GM12878 (cell line): Measurements from ENCODE around the gene HTT-AS. TPM values are rescaled to one million over a fixed set of nuclear protein-coding genes. Genes with fewer than 3 reads are reported as not detected.
A peak's percentile ranks its signal among the peaks of the same experiment; 100 is the strongest.

Source experiments
- ATF7 ChIP-seq: fragments of 450-650 bp; IDR thresholded peaks from 2 replicates; pipeline ENCODE4 v1.6.1; 2016; ENCODE audit warnings: low read depth, mild to moderate bottlenecking
- CREM ChIP-seq: IDR thresholded peaks from 2 replicates; pipeline ENCODE4 v1.6.1; 2014; ENCODE audit warnings: antibody characterized with exemption, low read depth
- EED ChIP-seq: sonication (generic); IDR thresholded peaks from 2 replicates; pipeline ENCODE4 v1.6.1; 2016; ENCODE audit warnings: antibody characterized with exemption, low read depth
- EZH2 ChIP-seq: IDR thresholded peaks from 2 replicates; pipeline ENCODE4 v1.6.1; 2012; ENCODE audit warnings: low read depth, mild to moderate bottlenecking, control low read depth, inconsistent platforms, low read length, borderline replicate concordance; ENCODE audit not compliant: control insufficient read depth
- GABPA ChIP-seq: IDR thresholded peaks from 2 replicates; pipeline ENCODE4 v1.6.1; 2014; ENCODE audit warnings: antibody characterized with exemption, low read depth, mild to moderate bottlenecking, inconsistent platforms
- HDGF ChIP-seq: fragments of 450-650 bp; IDR thresholded peaks from 2 replicates; pipeline ENCODE4 v1.6.1; 2016; ENCODE audit warnings: antibody characterized with exemption
- KAT2A ChIP-seq: conservative IDR thresholded peaks from 2 replicates; pipeline ENCODE4 v1.6.1; 2011; ENCODE audit warnings: low read depth, low read length; ENCODE audit not compliant: control insufficient read depth
- MEF2B ChIP-seq: fragments of 450-650 bp; IDR thresholded peaks from 2 replicates; pipeline ENCODE4 v1.6.1; 2018; ENCODE audit warnings: mild to moderate bottlenecking, moderate library complexity; ENCODE audit not compliant: partially characterized antibody, poor library complexity, severe bottlenecking
- MXI1 ChIP-seq: fragments of 150-350 bp; IDR thresholded peaks from 2 replicates; pipeline ENCODE4 v1.6.1; 2011; ENCODE audit warnings: low read depth, mild to moderate bottlenecking, inconsistent platforms, low read length, improper control_type of control experiment
- NBN ChIP-seq: fragments of 450-650 bp; IDR thresholded peaks from 2 replicates; pipeline ENCODE4 v1.6.1; 2016
- NFIC ChIP-seq: IDR thresholded peaks from 2 replicates; pipeline ENCODE4 v1.6.1; 2012; ENCODE audit warnings: low read depth, mild to moderate bottlenecking, inconsistent platforms, low read length, moderate library complexity
- NFYB ChIP-seq: IDR thresholded peaks from 2 replicates; pipeline ENCODE4 v1.6.1; 2011; ENCODE audit warnings: low read depth, mild to moderate bottlenecking, low read length, improper control_type of control experiment, moderate library complexity; ENCODE audit not compliant: insufficient read depth
- NRF1 ChIP-seq: conservative IDR thresholded peaks from 2 replicates; pipeline ENCODE4 v1.6.1; 2011; ENCODE audit warnings: mild to moderate bottlenecking, low read depth, low read length, improper control_type of control experiment
- PML ChIP-seq: IDR thresholded peaks from 2 replicates; pipeline ENCODE4 v1.6.1; 2012; ENCODE audit warnings: low read length, inconsistent platforms
- POLR2A ChIP-seq: IDR thresholded peaks from 2 replicates; pipeline ENCODE4 v1.6.1; 2011; ENCODE audit warnings: low read depth, mild to moderate bottlenecking, low read length
- POLR2AphosphoS5 ChIP-seq: IDR thresholded peaks from 2 replicates; pipeline ENCODE4 v1.6.1; 2011; ENCODE audit warnings: mild to moderate bottlenecking, low read length, inconsistent platforms
- SP1 ChIP-seq: IDR thresholded peaks from one replicate; pipeline ENCODE4 v1.6.1; 2011; ENCODE audit warnings: low read depth, low read length
- SRF ChIP-seq, 2 experiments: IDR thresholded peaks; 2 replicates each; pipeline ENCODE4 v1.6.1; 2011; ENCODE audit warnings: low read depth in 2 of 2, low read length in 2 of 2, mild to moderate bottlenecking in 1 of 2, moderate library complexity in 1 of 2
- TAF1 ChIP-seq: IDR thresholded peaks from 2 replicates; pipeline ENCODE4 v1.6.1; 2011; ENCODE audit warnings: mild to moderate bottlenecking, low read depth, low read length, borderline replicate concordance
- ZBTB40 ChIP-seq: fragments of 450-650 bp; IDR thresholded peaks from 2 replicates; pipeline ENCODE4 v1.6.1; 2016; ENCODE audit warnings: mild to moderate bottlenecking, moderate library complexity, borderline replicate concordance
- ZNF207 ChIP-seq: fragments of 450-650 bp; IDR thresholded peaks from 2 replicates; pipeline ENCODE4 v1.6.1; 2014; ENCODE audit warnings: antibody characterized with exemption, mild to moderate bottlenecking, borderline replicate concordance
- ZNF622 ChIP-seq: fragments of 450-650 bp; IDR thresholded peaks from 2 replicates; pipeline ENCODE4 v1.6.1; 2017; ENCODE audit warnings: mild to moderate bottlenecking, inconsistent platforms
- ZZZ3 ChIP-seq: IDR thresholded peaks from 2 replicates; pipeline ENCODE4 v1.6.1; 2011; ENCODE audit warnings: low read depth; ENCODE audit not compliant: control insufficient read depth, insufficient read length
- polyA plus RNA-seq, 11 experiments: library from polyadenylated mRNA; depleted of rRNA in 4 of 11; unstranded in 6 of 11; stranded (reverse) in 5 of 11; fragments of >200 nt; fragmentation: Nextera tagmentation in 4 of 11; fragmentation: Illumina TruSeq in 1 of 11; extraction: Ambion mirVana in 4 of 11; extraction: Trizol in 1 of 11; gene quantifications; 1 replicate in 1 of 11; 2 replicates in 10 of 11; pipeline versions ENCODE4 v1.2.1 to v1.2.3, GENCODE V29; 2011 to 2016; ENCODE audit warnings: inconsistent platforms in 2 of 11, missing spikeins in 2 of 11, low read depth in 1 of 11
- total RNA-seq, 4 experiments: library from RNA; depleted of rRNA in 3 of 4; stranded (reverse); fragments of >200 nt in 3 of 4; fragmentation: Illumina TruSeq in 1 of 4; extraction: Trizol in 1 of 4; gene quantifications; 2 replicates each; pipeline versions ENCODE4 v1.2.1 to v1.2.3, GENCODE V29; 2013 to 2021
- TF ChIP-seq, protein P1 (sequence below), 3 experiments: IDR thresholded peaks in 2 of 3; conservative IDR thresholded peaks in 1 of 3; 2 replicates each; pipeline ENCODE4 v1.5.1; 2011; ENCODE audit warnings: low read depth in 3 of 3, low read length in 3 of 3, mild to moderate bottlenecking in 3 of 3, control low read depth in 2 of 3, moderate library complexity in 2 of 3, inconsistent platforms in 1 of 3, mixed read lengths in 1 of 3; ENCODE audit not compliant: control insufficient read depth in 2 of 3, insufficient read depth in 1 of 3; ENCODE audit errors: extremely low read depth in 1 of 3
- TF ChIP-seq, protein P2 (sequence below): IDR thresholded peaks from 2 replicates; pipeline ENCODE4 v1.6.1; 2011; ENCODE audit warnings: low read depth, mild to moderate bottlenecking, low read length, moderate library complexity, borderline replicate concordance; ENCODE audit errors: extremely low read depth

HTT-AS gene
- total and polyA plus RNA-seq, 10 of the 15 experiments (the other 5 are each of a cell fraction or from before 2014, with no cell fraction given): not detected

DNA sequence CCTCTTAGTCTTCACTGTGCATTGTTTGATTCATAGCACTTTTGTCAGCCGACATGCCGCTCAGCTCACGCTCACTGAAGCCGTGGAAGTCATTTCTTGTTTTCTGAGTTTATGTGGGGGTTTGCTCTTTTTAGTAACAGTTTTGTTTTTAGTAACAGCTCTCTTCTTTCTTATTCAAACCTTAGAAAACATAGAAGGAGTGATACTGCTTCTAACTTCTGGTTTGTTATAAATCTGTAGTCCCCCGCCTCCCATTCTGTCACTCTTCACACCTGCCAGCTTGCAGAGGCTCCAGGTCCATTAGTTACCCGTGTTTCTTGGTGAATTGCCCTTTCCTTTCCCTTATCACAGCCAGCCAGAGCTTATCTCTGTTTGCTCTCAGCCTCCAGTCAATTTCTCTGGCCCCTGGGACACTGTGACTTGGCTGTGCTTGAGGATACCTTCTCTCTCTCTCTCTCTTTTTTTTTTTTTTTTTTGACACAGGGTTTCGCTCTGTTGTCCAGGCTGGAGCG, 60.4 kb downstream of the HTT-AS start (continued):
- TF ChIP-seq CREM (peak; percentile 37; the same call in 1 of the 2 replicates), EZH2 (no peak), PML (no peak), NFIC (peak; percentile 75), HDGF (no peak), TAF1 (no peak), ZNF207 (no peak), SP1 (no peak), NRF1 (no peak), KAT2A (no peak), NBN (no peak), MEF2B (peak; percentile 44), POLR2AphosphoS5 (no peak), POLR2A (no peak), ATF7 (no peak), GABPA (no peak), NFYB (no peak), ZZZ3 (no peak), MXI1 (peak; percentile 22; the same call in 1 of the 2 replicates), ZBTB40 (no peak), EED (0 out of 2 replicates have a peak, but pooled peaks have one; percentile 15), ZNF622 (no peak), SRF (IDR thresholded peaks at IDR 0.05; ENCODE audit: low read depth in 2 of 2, low read length in 2 of 2) (no peak)
- TF ChIP-seq, protein P1, sequence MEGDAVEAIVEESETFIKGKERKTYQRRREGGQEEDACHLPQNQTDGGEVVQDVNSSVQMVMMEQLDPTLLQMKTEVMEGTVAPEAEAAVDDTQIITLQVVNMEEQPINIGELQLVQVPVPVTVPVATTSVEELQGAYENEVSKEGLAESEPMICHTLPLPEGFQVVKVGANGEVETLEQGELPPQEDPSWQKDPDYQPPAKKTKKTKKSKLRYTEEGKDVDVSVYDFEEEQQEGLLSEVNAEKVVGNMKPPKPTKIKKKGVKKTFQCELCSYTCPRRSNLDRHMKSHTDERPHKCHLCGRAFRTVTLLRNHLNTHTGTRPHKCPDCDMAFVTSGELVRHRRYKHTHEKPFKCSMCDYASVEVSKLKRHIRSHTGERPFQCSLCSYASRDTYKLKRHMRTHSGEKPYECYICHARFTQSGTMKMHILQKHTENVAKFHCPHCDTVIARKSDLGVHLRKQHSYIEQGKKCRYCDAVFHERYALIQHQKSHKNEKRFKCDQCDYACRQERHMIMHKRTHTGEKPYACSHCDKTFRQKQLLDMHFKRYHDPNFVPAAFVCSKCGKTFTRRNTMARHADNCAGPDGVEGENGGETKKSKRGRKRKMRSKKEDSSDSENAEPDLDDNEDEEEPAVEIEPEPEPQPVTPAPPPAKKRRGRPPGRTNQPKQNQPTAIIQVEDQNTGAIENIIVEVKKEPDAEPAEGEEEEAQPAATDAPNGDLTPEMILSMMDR (IDR thresholded peaks at IDR 0.05 in 2 of 3, conservative IDR thresholded peaks at IDR 0.05 in 1 of 3; ENCODE audit: control insufficient read depth in 2 of 3, extremely low read depth in 1 of 3, insufficient read depth in 1 of 3, low read depth in 3 of 3, low read length in 3 of 3): no peak
- TF ChIP-seq, protein P2, sequence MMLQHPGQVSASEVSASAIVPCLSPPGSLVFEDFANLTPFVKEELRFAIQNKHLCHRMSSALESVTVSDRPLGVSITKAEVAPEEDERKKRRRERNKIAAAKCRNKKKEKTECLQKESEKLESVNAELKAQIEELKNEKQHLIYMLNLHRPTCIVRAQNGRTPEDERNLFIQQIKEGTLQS: no peak
